ENCODE measurements around the gene MYCN.

Gene MYCN

DNA sequence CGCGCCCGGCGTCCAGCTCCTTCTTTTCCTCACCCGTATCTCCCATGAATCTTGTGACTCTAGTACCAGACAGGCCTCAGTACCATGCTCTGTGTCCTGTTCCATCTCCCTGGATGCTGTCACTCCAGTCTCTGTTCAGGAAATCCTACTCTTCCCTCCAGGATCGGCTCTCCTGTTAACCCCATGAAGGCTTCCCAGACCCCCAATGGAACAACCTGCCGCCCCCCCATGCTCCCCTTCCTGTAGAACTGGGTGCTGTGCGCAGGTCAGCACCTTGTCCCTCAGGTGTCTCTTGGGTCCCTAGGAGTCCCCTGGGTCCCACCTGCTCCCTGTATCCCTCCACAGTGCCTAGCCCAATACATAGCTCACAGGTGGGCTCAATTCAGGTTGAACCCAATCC, 41.3 kb downstream of the MYCN start:
- no peak for DNase-seq

DNA sequence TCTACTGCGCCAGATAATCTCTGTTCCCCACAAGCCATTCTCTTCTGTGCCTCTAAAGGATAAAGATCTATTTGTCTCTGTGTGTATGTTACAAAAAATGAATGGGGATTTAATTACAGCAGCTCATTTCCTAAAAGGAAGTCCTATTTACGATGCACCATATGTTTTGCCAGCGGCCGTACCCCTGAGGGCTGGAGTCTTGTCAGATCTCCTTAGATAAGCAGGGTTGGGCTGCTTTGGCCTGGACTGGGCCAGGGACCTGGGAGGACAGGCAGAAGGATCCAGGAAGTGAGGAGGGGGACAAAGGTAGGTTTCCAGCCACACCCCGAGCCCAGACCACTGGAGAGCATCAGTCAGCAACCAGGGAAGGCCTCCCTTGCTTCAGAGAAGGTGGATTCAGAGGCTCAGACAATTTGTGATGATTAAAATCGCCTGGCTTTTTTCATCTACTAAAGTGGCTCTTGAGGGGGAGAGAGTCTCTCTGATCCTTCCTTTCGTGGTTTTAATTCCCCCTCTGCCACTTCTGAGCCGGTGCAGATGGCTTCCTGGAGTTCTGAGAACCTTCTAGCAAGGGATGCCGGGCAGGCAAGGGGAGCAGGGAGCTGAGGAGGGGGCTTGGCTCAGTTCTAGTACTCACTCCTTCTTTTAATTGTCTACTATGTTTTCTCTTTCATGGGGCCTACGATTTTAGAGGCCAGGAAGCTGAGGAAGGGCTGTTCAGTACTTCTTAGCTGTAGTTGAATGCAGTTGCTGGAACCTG, 42.1 kb downstream of the MYCN start:
- DNase-seq = no peak

DNA sequence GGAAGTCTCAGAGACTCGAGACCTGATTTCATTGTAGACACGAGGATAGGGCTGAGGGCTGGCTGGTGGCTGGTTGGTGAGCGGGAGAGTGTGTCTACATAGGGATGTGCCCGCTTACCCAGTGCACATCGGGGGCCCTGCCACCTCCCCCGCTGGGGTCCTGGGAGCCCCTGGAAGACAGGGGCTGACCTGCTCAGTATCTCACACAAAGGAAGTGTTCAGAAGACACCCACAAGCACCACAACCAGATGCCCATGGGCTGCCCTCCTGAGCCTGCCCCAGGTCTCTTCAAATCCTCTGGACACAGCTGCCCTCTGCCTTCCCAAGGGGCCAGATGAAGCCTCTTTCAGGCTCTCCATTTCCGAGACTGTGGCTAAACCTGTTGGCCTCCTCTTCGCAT, 43.1 kb downstream of the MYCN start:
- DNase-seq = no peak

DNA sequence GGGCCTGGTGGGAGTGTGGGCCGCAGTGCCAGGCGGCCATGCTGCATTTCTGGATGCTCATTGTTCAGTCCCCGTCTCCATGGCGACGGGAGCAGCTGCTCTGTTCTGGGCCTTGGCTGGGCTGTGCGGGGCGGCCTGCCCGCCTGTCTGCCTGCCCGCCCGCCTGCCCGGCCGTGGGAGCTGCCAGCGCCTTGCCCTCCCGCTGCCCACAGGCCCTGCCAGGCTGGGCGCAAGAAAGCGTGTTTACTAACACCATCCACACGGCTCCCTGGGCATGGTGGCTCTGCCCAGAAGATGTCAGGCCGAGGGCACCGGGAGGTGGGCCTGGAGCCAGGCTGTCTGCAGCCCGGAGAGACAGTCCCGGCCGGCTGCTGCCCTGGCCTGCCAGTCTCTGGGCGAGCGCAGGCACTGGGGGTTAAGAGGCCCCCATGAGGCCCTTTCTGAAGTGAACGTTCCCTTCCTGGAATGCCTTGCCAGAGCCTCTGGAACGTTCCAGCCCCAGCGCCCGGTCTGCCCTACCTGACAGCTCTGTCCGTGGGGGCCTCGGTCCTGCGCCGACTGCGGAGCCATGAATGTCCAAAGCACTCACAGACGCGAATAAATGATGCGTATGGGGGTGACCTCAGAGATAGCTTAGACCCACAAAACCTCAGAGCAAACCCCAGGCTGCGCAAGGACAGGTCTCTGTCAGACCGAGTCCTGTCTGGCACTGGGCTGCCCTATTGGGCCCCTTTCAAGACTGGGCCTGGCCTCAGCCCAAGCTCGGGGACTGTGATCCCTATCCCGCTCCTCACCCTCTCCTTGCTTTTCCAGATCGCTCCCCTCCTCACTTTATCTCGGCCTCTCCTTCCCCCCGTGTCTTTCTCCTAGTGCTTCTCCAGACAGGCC, 44.3 kb downstream of the MYCN start:
- DNase-seq = no peak

- no peak for DNase-seq
Measured at GRCh38 chr2:15985531-15985930, 45.2 kb downstream of the MYCN start.

DNA sequence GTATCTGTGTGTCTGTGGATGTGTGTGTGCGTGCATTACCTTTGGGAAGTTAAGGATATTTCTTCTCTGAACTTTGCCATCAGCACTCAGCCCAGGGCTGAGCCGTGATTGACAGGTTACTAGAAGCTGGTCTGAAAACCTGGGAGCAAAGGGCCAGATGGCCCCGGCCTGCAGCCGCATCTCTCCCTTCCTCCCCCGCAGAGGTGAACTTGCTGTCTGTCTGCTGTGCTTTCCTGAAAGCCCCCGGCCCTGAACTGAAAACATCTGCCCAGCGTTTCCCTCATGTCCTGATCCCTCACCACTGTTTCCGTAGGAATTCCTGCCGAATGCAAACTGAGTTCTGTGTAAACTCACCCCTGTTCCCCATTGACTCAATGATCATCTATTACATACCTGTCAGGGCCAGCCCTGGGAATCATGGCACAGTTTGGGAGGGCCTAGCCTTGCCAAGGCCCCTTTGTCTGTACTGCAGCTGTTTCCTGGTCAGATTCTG, 45.8 kb downstream of the MYCN start:
- no peak for DNase-seq

GRCh38 chr2:15986644-15987043, 46.3 kb downstream of the MYCN start:
- no peak for DNase-seq

- no peak for DNase-seq
Measured at GRCh38 chr2:15988733-15989132, 48.4 kb downstream of the MYCN start.

DNA sequence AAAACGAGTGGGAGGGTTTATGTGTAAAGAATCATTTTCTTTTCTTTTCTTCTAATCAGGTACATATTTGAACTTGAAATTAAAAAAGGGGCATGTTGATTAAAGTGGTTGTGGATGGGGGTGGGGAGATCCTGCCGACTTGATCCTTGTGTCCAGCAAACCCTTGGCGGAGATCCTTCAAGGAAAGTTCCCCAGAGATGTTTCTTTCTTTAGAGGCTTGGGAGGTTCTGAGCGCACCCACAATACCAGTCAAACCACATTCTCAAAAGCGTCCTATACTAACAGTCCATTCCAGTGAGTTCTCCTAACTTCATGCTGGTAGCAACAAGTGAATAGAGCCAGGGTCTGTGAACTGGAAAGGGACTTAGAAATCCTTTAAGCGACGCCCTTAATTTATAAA, 49.2 kb downstream of the MYCN start:
- DNase-seq = no peak

- DNase-seq = no peak
Measured at GRCh38 chr2:15990151-15991101, 50.1 kb downstream of the MYCN start.

DNA sequence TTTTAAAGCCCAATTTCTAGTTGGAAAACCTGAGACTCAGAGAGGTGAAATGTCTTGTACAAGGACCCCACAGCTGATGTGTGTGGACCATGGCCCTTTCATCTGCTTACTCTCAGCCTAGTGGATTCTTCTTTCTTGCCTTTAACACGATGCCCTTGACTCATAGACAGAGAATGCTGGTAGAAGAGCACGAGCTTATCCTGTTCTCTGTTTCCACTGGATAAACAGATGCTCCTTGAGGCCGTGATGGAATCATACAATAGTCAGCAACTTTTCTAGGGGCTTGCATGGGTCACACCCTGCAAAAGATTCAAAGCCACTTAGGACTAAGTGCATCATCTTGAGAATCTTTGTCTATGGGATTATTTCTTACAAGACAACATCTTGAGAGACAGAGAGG, 50.9 kb downstream of the MYCN start:
- DNase-seq = no peak

- DNase-seq = no peak
Measured at GRCh38 chr2:15992457-15993231, 52.3 kb downstream of the MYCN start.

GRCh38 chr2:15993232-15993610, 52.9 kb downstream of the MYCN start:
- DNase-seq = no peak

GRCh38 chr2:15993666-15994065, 53.3 kb downstream of the MYCN start:
- DNase-seq = no peak

DNA sequence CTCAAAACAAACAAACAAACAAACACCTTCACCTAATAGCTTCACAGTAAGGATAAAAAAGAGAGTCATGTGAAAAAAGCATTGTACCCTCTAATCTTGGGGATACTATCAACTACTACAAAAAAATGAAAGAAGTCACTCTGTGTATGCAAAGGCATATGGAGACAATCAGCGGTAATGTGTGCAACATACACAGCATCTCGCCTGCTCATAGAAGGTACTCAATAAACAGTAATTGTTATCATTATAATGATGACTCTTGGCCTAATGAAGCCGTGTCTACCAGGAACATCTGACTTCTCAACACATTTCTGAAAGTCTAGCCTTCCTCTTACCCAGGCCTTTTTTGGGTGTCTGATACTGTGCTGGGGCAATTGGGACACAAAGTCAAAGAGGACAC, 55.3 kb downstream of the MYCN start:
- DNase-seq = no peak

Measured in activated CD4-positive, CD25-positive, alpha-beta regulatory T cell treated with anti-CD3 and anti-CD28 coated beads, Interleukin-2, amount 50 U/mL, for 72 hours (primary cell).